HFFc6 (cell line): ENCODE results near the gene BRAT1. TPM values are rescaled to one million over a fixed set of nuclear protein-coding genes. Genes with fewer than 3 reads are reported as not detected.

Experiments used
- DNase-seq: peaks from one replicate; pipeline ENCODE4 v3.0.0-alpha.2; 2018
- H3K27ac Mint-ChIP-seq: 2 replicates; pipeline ENCODE4 v1.8.0; 2020; ENCODE audit warnings: mild to moderate bottlenecking, mixed read lengths
- H3K27me3 Mint-ChIP-seq: 2 replicates; pipeline ENCODE4 v1.8.0; 2021; ENCODE audit warnings: mild to moderate bottlenecking, moderate library complexity, mixed read lengths; ENCODE audit not compliant: insufficient read depth
- H3K36me3 Mint-ChIP-seq: 2 replicates; pipeline ENCODE4 v1.8.0; 2021; ENCODE audit warnings: low read depth, mixed read lengths
- H3K4me1 Mint-ChIP-seq: 2 replicates; pipeline ENCODE4 v1.8.0; 2020; ENCODE audit warnings: low read depth, mixed read lengths
- H3K4me3 Mint-ChIP-seq: 2 replicates; pipeline ENCODE4 v1.8.0; 2020; ENCODE audit warnings: mild to moderate bottlenecking, moderate library complexity, mixed read lengths
- H3K9me3 Mint-ChIP-seq: 2 replicates; pipeline ENCODE4 v1.8.0; 2020; ENCODE audit warnings: mild to moderate bottlenecking, mixed read lengths
- CTCF ChIP-seq: fragments of 200-600 bp; sonication (generic); IDR thresholded peaks from 2 replicates; pipeline ENCODE4 v1.5.0; 2021; ENCODE audit warnings: antibody characterized with exemption, mild to moderate bottlenecking
- total RNA-seq, 6 experiments: library from RNA; stranded (reverse); fragmentation: NEBNext Ultra II Directional; extraction: Animal tissue kit (Norgen Biotek cat#: 25700); gene quantifications; 2 replicates in 1 of 6; 3 replicates in 5 of 6; pipeline ENCODE4 v1.2.3, GENCODE V29; 2021

Gene BRAT1
- total RNA-seq, 6 experiments from 2014 or later: 21.3 to 26.0 (median 23.3) TPM

GRCh38 chr7:2517026-2517425, 38.3 kb downstream of the BRAT1 start:
- Mint-ChIP-seq H3K4me3 (peak overlapping the region; percentile 43; the same call in 1 of the 2 replicates), H3K27ac (peak overlapping the region; percentile 72), H3K36me3 (no peaks in the 10 kb centered on the region), H3K27me3 (no peaks in the 10 kb centered on the region; the same call in none of the 2 replicates), H3K4me1 (peaks cover 38% of the 10 kb centered on the region), H3K9me3 (no peaks in the 10 kb centered on the region)
- peak; percentile 88 for DNase-seq
- TF ChIP-seq CTCF: peak; percentile 45

- Mint-ChIP-seq H3K27me3 (no peaks in the 10 kb centered on the region; the same call in none of the 2 replicates), H3K9me3 (no peaks in the 10 kb centered on the region), H3K36me3 (no peaks in the 10 kb centered on the region), H3K27ac (peak overlapping the region; percentile 72), H3K4me3 (no peak overlapping the region), H3K4me1 (peaks cover 31% of the 10 kb centered on the region)
- TF ChIP-seq CTCF: no peak
- DNase-seq: no peak
Measured at GRCh38 chr7:2516194-2516555, 39.1 kb downstream of the BRAT1 start.

- no peak for TF ChIP-seq CTCF
- Mint-ChIP-seq H3K27me3 (no peaks in the 10 kb centered on the region; the same call in none of the 2 replicates), H3K4me1 (peaks cover 28% of the 10 kb centered on the region), H3K9me3 (no peaks in the 10 kb centered on the region), H3K36me3 (no peaks in the 10 kb centered on the region), H3K27ac (peak overlapping the region; percentile 72; the same call in 1 of the 2 replicates), H3K4me3 (no peak overlapping the region)
- no peak for DNase-seq
Measured at GRCh38 chr7:2515424-2516193, 39.7 kb downstream of the BRAT1 start.

- Mint-ChIP-seq H3K27ac (no peak overlapping the region), H3K4me1 (peaks cover 24% of the 10 kb centered on the region), H3K4me3 (no peak overlapping the region), H3K36me3 (no peaks in the 10 kb centered on the region), H3K27me3 (no peaks in the 10 kb centered on the region; the same call in 1 of the 2 replicates), H3K9me3 (no peaks in the 10 kb centered on the region)
- TF ChIP-seq CTCF: no peak
- DNase-seq: no peak
Measured at GRCh38 chr7:2514473-2515423, 40.6 kb downstream of the BRAT1 start.

GRCh38 chr7:2513702-2514101, 41.6 kb downstream of the BRAT1 start:
- H3K4me3 Mint-ChIP-seq: no peak overlapping the region
- no peak for DNase-seq
- no peaks in the 10 kb centered on the region for H3K36me3 Mint-ChIP-seq
- no peak for TF ChIP-seq CTCF
- H3K9me3 Mint-ChIP-seq: no peaks in the 10 kb centered on the region
- H3K27ac Mint-ChIP-seq: no peak overlapping the region
- H3K27me3 Mint-ChIP-seq: no peaks in the 10 kb centered on the region; the same call in 1 of the 2 replicates
- H3K4me1 Mint-ChIP-seq: peaks cover 29% of the 10 kb centered on the region
